PC-3 (cell line): ENCODE data around the gene PUS7L.

Source experiments
- CTCF ChIP-seq: fragments of 300-600 bp; sonication (generic); conservative IDR thresholded peaks from 2 replicates; pipeline ENCODE4 v1.5.1; 2017; ENCODE audit warnings: antibody characterized with exemption, low read depth, mild to moderate bottlenecking, low read length
- EZH2 ChIP-seq: fragments of 300-600 bp; sonication (generic); IDR thresholded peaks from one replicate; pipeline ENCODE4 v1.6.1; 2017; ENCODE audit warnings: antibody characterized with exemption, mild to moderate bottlenecking, low read length; ENCODE audit not compliant: unreplicated experiment

- TF ChIP-seq CTCF (no peak), EZH2 (no peak)
Observed at GRCh38 chr12:43736927-43737440, 21.6 kb downstream of the PUS7L start.
